Measurements from ENCODE around the gene SATL1.
"Not testable (repeated sequence)": the region's sequence is repeated elsewhere in the genome, so short reads cannot be mapped to it uniquely, and the experiment has no call there.

DNA sequence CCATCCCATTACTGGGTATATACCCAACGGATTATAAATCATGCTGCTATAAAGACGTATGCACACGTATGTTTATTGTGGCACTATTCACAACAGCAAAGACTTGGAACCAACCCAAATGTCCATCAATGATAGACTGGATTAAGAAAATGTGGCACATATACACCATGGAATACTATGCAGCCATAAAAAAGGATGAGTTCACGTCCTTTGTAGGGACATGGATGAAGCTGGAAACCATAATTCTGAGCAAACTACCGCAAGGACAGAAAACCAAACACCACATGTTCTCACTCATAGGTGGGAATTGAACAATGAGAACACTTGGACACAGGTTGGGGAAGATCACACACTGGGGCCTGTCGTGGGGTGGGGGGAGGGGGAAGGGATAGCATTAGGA is 41.7 kb upstream of the SATL1 start:
- TF ChIP-seq, protein P1, sequence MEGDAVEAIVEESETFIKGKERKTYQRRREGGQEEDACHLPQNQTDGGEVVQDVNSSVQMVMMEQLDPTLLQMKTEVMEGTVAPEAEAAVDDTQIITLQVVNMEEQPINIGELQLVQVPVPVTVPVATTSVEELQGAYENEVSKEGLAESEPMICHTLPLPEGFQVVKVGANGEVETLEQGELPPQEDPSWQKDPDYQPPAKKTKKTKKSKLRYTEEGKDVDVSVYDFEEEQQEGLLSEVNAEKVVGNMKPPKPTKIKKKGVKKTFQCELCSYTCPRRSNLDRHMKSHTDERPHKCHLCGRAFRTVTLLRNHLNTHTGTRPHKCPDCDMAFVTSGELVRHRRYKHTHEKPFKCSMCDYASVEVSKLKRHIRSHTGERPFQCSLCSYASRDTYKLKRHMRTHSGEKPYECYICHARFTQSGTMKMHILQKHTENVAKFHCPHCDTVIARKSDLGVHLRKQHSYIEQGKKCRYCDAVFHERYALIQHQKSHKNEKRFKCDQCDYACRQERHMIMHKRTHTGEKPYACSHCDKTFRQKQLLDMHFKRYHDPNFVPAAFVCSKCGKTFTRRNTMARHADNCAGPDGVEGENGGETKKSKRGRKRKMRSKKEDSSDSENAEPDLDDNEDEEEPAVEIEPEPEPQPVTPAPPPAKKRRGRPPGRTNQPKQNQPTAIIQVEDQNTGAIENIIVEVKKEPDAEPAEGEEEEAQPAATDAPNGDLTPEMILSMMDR (IDR thresholded peaks at IDR 0.05) = not testable (repeated sequence)
- TF ChIP-seq POLR2A, EP300 (IDR thresholded peaks at IDR 0.05): not testable (repeated sequence)

All from ovary (tissue), 3 donors.